Activated T-cell treated with anti-CD3 and anti-CD28 coated beads, Interleukin-2, amount 50 U/mL, for 24 hours (primary cell): ENCODE results near the gene NAA38.
A peak's percentile ranks its signal among the peaks of the same experiment; 100 is the strongest.

Experiments
- DNase-seq: peaks from one replicate; pipeline ENCODE4 v3.0.0-alpha.2; 2020
- H3K27ac Mint-ChIP-seq: 2 replicates; pipeline ENCODE4 v1.8.0; 2020; ENCODE audit warnings: mild to moderate bottlenecking, mixed read lengths
- H3K27me3 Mint-ChIP-seq: 2 replicates; pipeline ENCODE4 v1.8.0; 2020; ENCODE audit warnings: mixed read lengths
- H3K36me3 Mint-ChIP-seq: 2 replicates; pipeline ENCODE4 v1.8.0; 2020; ENCODE audit warnings: low read depth, mixed read lengths
- H3K4me1 Mint-ChIP-seq: 2 replicates; pipeline ENCODE4 v1.8.0; 2020; ENCODE audit warnings: low read depth, mixed read lengths
- H3K4me3 Mint-ChIP-seq: 2 replicates; pipeline ENCODE4 v1.8.0; 2020; ENCODE audit warnings: mild to moderate bottlenecking, moderate library complexity, mixed read lengths
- H3K9me3 Mint-ChIP-seq: 2 replicates; pipeline ENCODE4 v1.8.0; 2020; ENCODE audit warnings: mixed read lengths

Gene NAA38

GRCh38 chr17:7862692-7863437 lies 5.5 kb upstream of the NAA38 start:
- H3K36me3 Mint-ChIP-seq, result peaks cover 55% of the 10 kb centered on the region
- H3K4me3 Mint-ChIP-seq, result no peak overlapping the region
- peak overlapping the region; percentile 62 for H3K27ac Mint-ChIP-seq
- peak; percentile 39 for DNase-seq
- peaks cover 25% of the 10 kb centered on the region for H3K4me1 Mint-ChIP-seq
- no peaks in the 10 kb centered on the region for H3K27me3 Mint-ChIP-seq
- H3K9me3 Mint-ChIP-seq, result no peaks in the 10 kb centered on the region

- Mint-ChIP-seq H3K27ac (peak overlapping the region; percentile 35), H3K4me1 (peaks cover 26% of the 10 kb centered on the region), H3K27me3 (no peaks in the 10 kb centered on the region), H3K4me3 (no peak overlapping the region), H3K36me3 (peaks cover 37% of the 10 kb centered on the region), H3K9me3 (no peaks in the 10 kb centered on the region)
- DNase-seq, result no peak
Observed at GRCh38 chr17:7859028-7859427, 1.7 kb upstream of the NAA38 start.

DNA sequence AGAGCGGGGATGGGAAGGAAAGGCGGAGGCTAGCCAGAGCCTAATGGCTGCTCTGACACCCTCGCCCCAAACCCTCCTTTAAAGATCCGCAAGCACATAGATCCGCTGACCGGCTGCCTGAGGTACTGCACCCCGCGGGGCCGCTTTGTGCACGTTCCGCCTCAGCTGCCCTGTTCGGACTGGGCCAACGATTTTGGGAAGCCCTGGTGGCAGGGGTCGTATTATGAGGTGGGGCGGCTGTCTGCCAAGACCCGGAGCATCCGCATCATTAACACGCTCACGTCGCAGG lies 1.1 kb upstream of the NAA38 start:
- peaks cover 36% of the 10 kb centered on the region for H3K36me3 Mint-ChIP-seq
- no peak for DNase-seq
- no peak overlapping the region for H3K4me3 Mint-ChIP-seq
- H3K4me1 Mint-ChIP-seq, result peaks cover 30% of the 10 kb centered on the region
- no peaks in the 10 kb centered on the region for H3K27me3 Mint-ChIP-seq
- H3K9me3 Mint-ChIP-seq, result no peaks in the 10 kb centered on the region
- H3K27ac Mint-ChIP-seq, result no peak overlapping the region

DNA sequence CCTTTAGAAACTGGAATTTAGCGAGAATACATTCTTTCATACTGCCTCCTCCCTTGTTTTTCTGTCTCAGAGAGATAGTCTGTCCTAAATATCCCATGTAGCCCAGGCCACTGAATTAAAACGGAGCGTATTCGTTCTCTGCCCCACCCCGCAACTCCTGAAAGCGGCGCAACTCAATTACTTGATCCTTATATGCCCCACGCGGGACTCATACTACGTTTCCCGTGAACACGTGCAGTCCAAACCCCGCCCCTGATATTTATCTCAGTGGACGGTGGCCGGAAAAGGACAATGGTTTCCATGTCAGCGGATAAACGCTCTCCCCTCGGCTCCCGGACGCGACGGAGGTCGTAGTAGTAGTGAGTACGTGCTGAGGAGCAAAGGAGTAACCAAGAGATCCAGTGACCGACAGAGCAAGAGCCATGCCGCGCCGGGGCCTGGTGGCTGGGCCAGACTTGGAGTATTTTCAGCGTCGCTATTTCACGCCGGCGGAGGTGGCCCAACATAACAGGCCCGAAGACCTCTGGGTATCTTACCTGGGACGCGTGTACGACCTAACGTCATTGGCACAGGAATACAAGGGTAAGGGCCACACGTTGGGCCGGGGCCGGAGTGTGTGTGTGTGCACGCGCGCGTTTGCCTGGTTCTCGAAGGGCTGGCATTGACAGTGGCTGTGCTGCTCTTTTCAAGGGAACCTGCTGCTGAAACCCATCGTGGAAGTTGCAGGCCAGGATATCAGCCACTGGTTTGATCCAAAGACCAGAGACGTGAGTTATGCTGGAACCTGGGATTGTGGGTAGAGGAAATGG lies 558 bp upstream of the NAA38 start, which contains the start of gene CYB5D1:
Gene CYB5D1, plus strand, starts transcription at position 291 of the 809 bp plus-strand sequence. Its CDS starts 132 bp downstream, at position 423.
- Mint-ChIP-seq H3K4me3 (no peak within 1 kb of the TSS), H3K9me3 (no peaks in the 10 kb centered on the region), H3K27me3 (no peaks in the 10 kb centered on the region), H3K36me3 (peaks cover 38% of the 10 kb centered on the region), H3K4me1 (peaks cover 30% of the 10 kb centered on the region), H3K27ac (no peak within 1 kb of the TSS)
- peak; percentile 92 for DNase-seq

GRCh38 chr17:7856011-7856810 lies 1.1 kb downstream of the NAA38 start:
- H3K4me1 Mint-ChIP-seq, result peaks cover 39% of the 10 kb centered on the region
- H3K9me3 Mint-ChIP-seq, result no peaks in the 10 kb centered on the region
- no peak overlapping the region for H3K4me3 Mint-ChIP-seq
- H3K27me3 Mint-ChIP-seq, result no peaks in the 10 kb centered on the region
- H3K27ac Mint-ChIP-seq, result no peak overlapping the region
- peaks cover 40% of the 10 kb centered on the region for H3K36me3 Mint-ChIP-seq
- DNase-seq, result peak; percentile 62

DNA sequence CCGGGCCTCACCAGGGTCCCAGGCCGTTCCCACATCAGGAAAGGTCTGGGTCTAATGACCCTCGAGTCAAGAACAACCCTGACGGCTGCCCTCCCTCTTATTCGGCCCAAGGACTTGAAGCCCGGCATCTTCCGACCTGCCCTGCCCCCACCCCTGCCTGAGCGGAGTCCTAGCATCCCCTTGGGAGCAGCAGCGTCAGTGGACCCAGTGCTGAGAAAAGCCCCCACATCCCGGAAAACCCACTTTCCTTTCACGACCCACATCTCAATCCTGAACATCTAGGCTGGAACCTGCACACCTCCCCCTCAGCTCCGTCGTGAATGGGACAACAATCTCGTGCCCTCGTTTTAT lies 1.7 kb downstream of the NAA38 start:
- Mint-ChIP-seq H3K27me3 (no peaks in the 10 kb centered on the region), H3K4me1 (peaks cover 42% of the 10 kb centered on the region), H3K36me3 (peaks cover 40% of the 10 kb centered on the region), H3K4me3 (no peak overlapping the region), H3K9me3 (no peaks in the 10 kb centered on the region), H3K27ac (no peak overlapping the region)
- DNase-seq, result no peak

DNA sequence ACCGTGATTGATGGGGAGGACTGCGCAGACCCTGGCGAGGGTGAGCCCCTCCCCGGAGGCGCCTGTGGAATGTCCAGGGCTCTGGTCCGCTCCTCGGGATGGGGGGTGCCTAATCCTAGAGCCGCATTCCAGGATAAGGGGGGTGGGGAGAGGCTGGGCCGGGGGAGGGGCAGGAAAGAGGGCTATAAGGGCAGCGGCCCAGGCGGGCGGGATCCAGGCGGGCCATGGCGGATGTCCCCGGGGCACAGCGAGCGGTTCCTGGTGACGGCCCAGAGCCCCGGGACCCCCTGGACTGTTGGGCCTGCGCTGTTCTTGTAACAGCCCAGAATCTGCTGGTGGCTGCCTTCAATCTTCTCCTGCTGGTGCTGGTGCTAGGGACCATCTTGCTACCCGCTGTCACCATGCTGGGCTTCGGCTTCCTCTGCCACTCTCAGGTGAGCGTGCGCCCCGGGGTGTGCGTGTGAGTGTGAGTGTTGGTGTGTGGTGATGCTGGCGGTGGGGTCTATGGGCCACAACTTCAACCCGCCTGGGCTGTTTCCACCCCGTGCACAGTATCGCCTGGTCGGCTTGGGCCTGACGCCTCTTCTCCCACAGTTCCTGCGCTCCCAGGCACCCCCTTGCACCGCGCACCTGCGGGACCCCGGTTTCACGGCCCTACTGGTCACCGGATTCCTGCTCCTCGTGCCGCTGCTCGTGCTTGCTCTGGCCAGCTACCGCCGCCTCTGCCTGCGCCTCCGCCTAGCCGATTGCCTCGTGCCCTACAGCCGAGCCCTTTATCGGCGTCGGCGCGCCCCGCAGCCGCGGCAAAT lies 2.3 kb downstream of the NAA38 start, which contains the start of gene TMEM88:
Gene TMEM88, plus strand, starts transcription at position 216 of the 809 bp plus-strand sequence. Its CDS starts 9 bp downstream, at position 225.
- Mint-ChIP-seq H3K4me3 (no peak within 1 kb of the TSS), H3K27me3 (no peaks in the 10 kb centered on the region), H3K36me3 (peaks cover 41% of the 10 kb centered on the region), H3K9me3 (no peaks in the 10 kb centered on the region), H3K27ac (peak within 1 kb of the TSS; percentile 57), H3K4me1 (peaks cover 48% of the 10 kb centered on the region)
- DNase-seq, result no peak

DNA sequence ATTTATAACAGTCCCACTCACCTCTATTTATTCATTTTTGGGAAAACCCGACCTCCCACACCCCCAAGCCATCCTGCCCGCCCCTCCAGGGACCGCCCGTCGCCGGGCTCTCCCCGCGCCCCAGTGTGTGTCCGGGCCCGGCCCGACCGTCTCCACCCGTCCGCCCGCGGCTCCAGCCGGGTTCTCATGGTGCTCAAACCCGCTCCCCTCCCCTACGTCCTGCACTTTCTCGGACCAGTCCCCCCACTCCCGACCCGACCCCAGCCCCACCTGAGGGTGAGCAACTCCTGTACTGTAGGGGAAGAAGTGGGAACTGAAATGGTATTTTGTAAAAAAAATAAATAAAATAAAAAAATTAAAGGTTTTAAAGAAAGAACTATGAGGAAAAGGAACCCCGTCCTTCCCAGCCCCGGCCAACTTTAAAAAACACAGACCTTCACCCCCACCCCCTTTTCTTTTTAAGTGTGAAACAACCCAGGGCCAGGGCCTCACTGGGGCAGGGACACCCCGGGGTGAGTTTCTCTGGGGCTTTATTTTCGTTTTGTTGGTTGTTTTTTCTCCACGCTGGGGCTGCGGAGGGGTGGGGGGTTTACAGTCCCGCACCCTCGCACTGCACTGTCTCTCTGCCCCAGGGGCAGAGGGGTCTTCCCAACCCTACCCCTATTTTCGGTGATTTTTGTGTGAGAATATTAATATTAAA lies 3.1 kb downstream of the NAA38 start:
- no peaks in the 10 kb centered on the region for H3K9me3 Mint-ChIP-seq
- H3K4me3 Mint-ChIP-seq, result no peak overlapping the region
- H3K36me3 Mint-ChIP-seq, result peaks cover 49% of the 10 kb centered on the region
- no peak for DNase-seq
- peaks cover 56% of the 10 kb centered on the region for H3K4me1 Mint-ChIP-seq
- H3K27me3 Mint-ChIP-seq, result no peaks in the 10 kb centered on the region
- peak overlapping the region; percentile 57 for H3K27ac Mint-ChIP-seq

- Mint-ChIP-seq H3K27ac (peak overlapping the region; percentile 57), H3K36me3 (peaks cover 53% of the 10 kb centered on the region), H3K4me3 (no peak overlapping the region), H3K9me3 (no peaks in the 10 kb centered on the region), H3K4me1 (peaks cover 59% of the 10 kb centered on the region), H3K27me3 (no peaks in the 10 kb centered on the region)
- DNase-seq, result no peak
Observed at GRCh38 chr17:7853691-7854038, 3.7 kb downstream of the NAA38 start.

DNA sequence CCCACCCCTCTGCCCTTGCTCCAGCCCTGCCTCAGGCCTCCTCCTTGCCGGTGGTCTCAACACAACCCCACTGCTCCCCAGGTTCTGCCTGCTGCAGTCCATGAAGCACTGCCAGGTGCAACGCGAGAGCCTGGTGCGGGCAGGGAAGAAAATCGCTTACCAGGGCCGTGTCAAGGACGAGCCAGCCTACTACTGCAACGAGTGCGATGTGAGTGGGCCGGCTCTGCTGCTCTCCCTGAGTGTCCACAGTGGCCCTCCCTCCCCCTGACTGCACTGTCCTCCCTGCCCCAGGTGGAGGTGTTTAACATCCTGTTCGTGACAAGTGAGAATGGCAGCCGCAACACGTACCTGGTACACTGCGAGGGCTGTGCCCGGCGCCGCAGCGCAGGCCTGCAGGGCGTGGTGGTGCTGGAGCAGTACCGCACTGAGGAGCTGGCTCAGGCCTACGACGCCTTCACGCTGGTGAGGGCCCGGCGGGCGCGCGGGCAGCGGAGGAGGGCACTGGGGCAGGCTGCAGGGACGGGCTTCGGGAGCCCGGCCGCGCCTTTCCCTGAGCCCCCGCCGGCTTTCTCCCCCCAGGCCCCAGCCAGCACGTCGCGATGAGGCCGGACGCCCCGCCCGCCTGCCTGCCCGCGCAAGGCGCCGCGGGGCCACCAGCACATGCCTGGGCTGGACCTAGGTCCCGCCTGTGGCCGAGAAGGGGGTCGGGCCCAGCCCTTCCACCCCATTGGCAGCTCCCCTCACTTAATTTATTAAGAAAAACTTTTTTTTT lies 4.3 kb downstream of the NAA38 start:
- no peak for DNase-seq
- Mint-ChIP-seq H3K4me3 (no peak overlapping the region), H3K4me1 (peaks cover 62% of the 10 kb centered on the region), H3K27me3 (no peaks in the 10 kb centered on the region), H3K9me3 (no peaks in the 10 kb centered on the region), H3K27ac (peak overlapping the region; percentile 81), H3K36me3 (peaks cover 56% of the 10 kb centered on the region)

DNA sequence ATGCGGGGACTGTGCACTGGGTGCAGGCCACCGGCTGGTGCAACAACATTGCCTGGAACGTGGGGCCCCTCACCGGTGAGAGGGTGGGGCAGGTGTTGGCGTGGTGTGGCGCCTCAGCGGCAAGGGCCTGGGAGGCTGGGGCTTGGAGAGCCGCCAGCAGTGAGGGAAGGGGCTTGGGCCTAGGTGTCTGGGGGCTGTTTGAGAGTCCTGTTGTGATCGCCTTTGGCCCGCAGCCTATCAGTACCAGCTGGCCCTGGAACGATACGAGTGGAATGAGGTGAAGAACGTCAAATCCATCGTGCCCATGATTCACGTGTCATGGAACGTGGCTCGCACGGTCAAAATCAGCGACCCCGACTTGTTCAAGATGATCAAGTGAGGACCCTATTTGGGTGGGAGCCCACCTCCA lies 5.1 kb downstream of the NAA38 start:
- Mint-ChIP-seq H3K27me3 (no peaks in the 10 kb centered on the region), H3K27ac (peak overlapping the region; percentile 81), H3K4me3 (peak overlapping the region; percentile 77), H3K36me3 (peaks cover 62% of the 10 kb centered on the region), H3K9me3 (no peaks in the 10 kb centered on the region), H3K4me1 (peaks cover 67% of the 10 kb centered on the region)
- no peak for DNase-seq

DNA sequence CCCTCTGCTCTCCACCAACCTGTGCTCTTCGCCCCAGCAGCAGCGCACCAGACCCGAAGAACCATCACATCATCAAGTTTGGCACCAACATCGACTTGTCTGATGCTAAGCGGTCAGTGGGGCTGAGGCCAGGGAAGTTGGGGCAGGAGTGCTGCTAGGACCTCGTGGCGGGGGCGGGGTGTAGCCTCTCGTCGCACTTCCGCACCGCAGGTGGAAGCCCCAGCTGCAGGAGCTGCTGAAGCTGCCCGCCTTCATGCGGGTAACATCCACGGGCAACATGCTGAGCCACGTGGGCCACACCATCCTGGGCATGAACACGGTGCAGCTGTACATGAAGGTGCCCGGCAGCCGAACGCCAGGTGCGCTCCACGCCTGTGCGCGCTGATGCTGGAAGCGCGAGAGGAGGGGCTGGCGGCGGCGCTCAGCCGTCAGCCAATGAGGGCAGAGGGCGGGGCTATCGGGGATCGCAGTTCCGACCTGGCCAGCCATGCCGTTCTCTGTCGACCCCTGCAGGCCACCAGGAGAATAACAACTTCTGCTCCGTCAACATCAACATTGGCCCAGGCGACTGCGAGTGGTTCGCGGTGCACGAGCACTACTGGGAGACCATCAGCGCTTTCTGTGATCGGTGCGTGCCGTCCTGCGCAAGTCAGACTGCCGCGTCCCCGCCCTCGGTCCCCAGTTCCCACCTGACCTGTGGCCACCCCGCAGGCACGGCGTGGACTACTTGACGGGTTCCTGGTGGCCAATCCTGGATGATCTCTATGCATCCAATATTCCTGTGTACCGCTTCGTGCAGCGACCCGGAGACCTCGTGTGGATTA lies 5.7 kb downstream of the NAA38 start:
- no peaks in the 10 kb centered on the region for H3K9me3 Mint-ChIP-seq
- peak; percentile 93 for DNase-seq

More for the DNA sequence above, 5.7 kb downstream of the NAA38 start:
- Mint-ChIP-seq H3K27ac (peak overlapping the region; percentile 81), H3K4me3 (peak overlapping the region; percentile 77), H3K4me1 (peaks cover 72% of the 10 kb centered on the region), H3K27me3 (no peaks in the 10 kb centered on the region), H3K36me3 (peaks cover 68% of the 10 kb centered on the region)
